GM11168 (cell line): ENCODE data around the gene AGBL1.

ENCODE experiments used
- in situ Hi-C: fragments of 300-500 bp; cut with MboI; formaldehyde crosslinking; loops from one replicate; pipeline ENCODE4 v1.12.0; 2022; ENCODE audit warnings: low sequenced_read_pairs; ENCODE audit not compliant: unreplicated experiment

Gene AGBL1

GRCh38 chr15:86879250-86880229 lies 799.9 kb downstream of the AGBL1 start:
- in situ Hi-C loops, result no loop called here

GRCh38 chr15:86885616-86886015 lies 805.9 kb downstream of the AGBL1 start:
- in situ Hi-C loops, result no loop called here

GRCh38 chr15:86892774-86893449 lies 813.2 kb downstream of the AGBL1 start:
- in situ Hi-C loops, result no loop called here

- in situ Hi-C loops, result no loop called here
Measured at GRCh38 chr15:86894269-86894668, 814.6 kb downstream of the AGBL1 start.

GRCh38 chr15:86903642-86904421 lies 824.2 kb downstream of the AGBL1 start:
- in situ Hi-C loops, result no loop called here

- in situ Hi-C loops, result no loop called here
Measured at GRCh38 chr15:86905625-86906256, 826.1 kb downstream of the AGBL1 start.

- in situ Hi-C loops, result no loop called here
Measured at GRCh38 chr15:86906376-86906775, 826.7 kb downstream of the AGBL1 start.

GRCh38 chr15:86911022-86911421 lies 831.4 kb downstream of the AGBL1 start:
- in situ Hi-C loops, result no loop called here

GRCh38 chr15:86912661-86913060 lies 833.0 kb downstream of the AGBL1 start:
- in situ Hi-C loops, result no loop called here

- in situ Hi-C loops, result no loop called here
Measured at GRCh38 chr15:86915811-86916331, 836.2 kb downstream of the AGBL1 start.

- in situ Hi-C loops, result no loop called here
Measured at GRCh38 chr15:86916671-86917360, 837.1 kb downstream of the AGBL1 start.

- in situ Hi-C loops, result no loop called here
Measured at GRCh38 chr15:86917361-86917671, 837.6 kb downstream of the AGBL1 start.

GRCh38 chr15:86919581-86919980 lies 839.9 kb downstream of the AGBL1 start:
- in situ Hi-C loops, result no loop called here

GRCh38 chr15:86929461-86929860 lies 849.8 kb downstream of the AGBL1 start:
- in situ Hi-C loops, result no loop called here

GRCh38 chr15:86932456-86932855 lies 852.8 kb downstream of the AGBL1 start:
- in situ Hi-C loops, result no loop called here

- in situ Hi-C loops, result no loop called here
Measured at GRCh38 chr15:86935841-86936240, 856.2 kb downstream of the AGBL1 start.

- in situ Hi-C loops, result no loop called here
Measured at GRCh38 chr15:86942285-86942684, 862.6 kb downstream of the AGBL1 start.

- in situ Hi-C loops, result no loop called here
Measured at GRCh38 chr15:86948719-86949118, 869.0 kb downstream of the AGBL1 start.

- in situ Hi-C loops, result no loop called here
Measured at GRCh38 chr15:86959254-86959653, 879.6 kb downstream of the AGBL1 start.

- in situ Hi-C loops, result no loop called here
Measured at GRCh38 chr15:86961669-86962068, 882.0 kb downstream of the AGBL1 start.
